ENCODE data around the gene ASL. TPM values are rescaled to one million over a fixed set of nuclear protein-coding genes. Genes with fewer than 3 reads are reported as not detected.

The ASL gene
- total and polyA plus RNA-seq, 10 of the 15 experiments (the other 5 are each of a cell fraction or from before 2014, with no cell fraction given): 0.66 to 36.7 (median 28.8) TPM

DNA sequence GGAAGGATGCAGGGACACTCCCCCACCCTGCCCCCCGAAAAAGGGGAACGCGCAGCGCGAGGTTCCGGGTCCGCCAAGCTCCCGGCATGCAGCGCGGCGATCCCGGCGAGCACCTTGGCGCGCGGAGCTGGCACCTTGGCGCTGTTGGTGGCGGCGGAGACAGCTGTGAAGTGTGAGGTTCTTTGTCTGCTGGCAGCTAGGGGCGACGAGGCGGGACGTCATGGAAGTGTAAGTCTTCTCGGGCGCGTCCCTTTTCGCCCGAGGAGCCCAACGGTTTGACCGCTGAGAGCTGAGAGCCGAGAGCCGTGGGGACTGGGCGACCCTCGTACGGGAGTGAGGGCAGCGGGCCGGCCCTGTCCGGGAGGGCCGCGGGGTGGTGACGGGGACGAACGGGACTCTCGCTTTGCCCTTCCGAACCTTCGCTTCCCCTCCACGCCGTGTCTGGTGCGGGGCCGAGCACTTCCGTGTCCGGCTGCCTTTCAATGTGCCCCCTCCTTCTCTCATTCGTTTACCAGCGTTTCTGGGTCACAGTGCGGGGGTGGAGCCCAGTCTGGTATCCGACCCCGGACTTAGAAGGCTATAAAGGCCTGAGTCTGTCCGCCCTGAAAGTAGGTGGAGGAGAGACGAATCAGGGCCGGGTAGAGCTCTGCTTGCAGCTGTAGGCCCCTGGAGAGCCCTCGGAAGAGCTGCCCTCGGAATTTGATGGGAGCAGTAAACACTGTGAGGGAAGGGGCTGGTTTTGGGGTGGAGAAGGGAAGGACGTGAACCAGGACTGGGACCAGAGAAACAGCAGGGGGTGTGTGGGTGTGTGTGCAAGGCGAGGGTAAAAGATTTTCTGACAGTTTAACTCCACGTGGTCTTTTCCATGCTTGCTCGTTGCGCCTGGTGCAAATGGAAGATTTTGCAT, 39.4 kb downstream of the ASL start, which contains the start of gene CRCP (continued):
- TF ChIP-seq WRNIP1 (IDR thresholded peaks at IDR 0.05; ENCODE audit: borderline replicate concordance, low read depth, low read length) (no peak), ZBED1 (IDR thresholded peaks at IDR 0.05; ENCODE audit: borderline replicate concordance) (no peak), MXI1 (IDR thresholded peaks at IDR 0.05; ENCODE audit: low read depth, low read length) (peak; percentile 88), TCF12 (IDR thresholded peaks at IDR 0.05; ENCODE audit: low read depth, low read length) (no peak), MTA3 (IDR thresholded peaks at IDR 0.05; ENCODE audit: borderline replicate concordance, low read length) (no peak), CBFB (IDR thresholded peaks at IDR 0.05; ENCODE audit: low read depth) (no peak; the same call in 1 of the 2 replicates), STAT1 (conservative IDR thresholded peaks at IDR 0.05) (no peak), POLR2A (IDR thresholded peaks at IDR 0.05; ENCODE audit: low read depth, low read length) (peak; percentile 94), CEBPB (IDR thresholded peaks at IDR 0.05; ENCODE audit: borderline replicate concordance in 1 of 2, low read depth in 2 of 2, low read length in 2 of 2) (no peak), SP1 (IDR thresholded peaks at IDR 0.05; ENCODE audit: low read depth, low read length) (no peak), SREBF2 (IDR thresholded peaks at IDR 0.05; ENCODE audit: low read length) (no peak), BCL11A (IDR thresholded peaks at IDR 0.05; ENCODE audit: low read depth, low read length) (no peak), EP300 (IDR thresholded peaks at IDR 0.05; ENCODE audit: borderline replicate concordance in 1 of 2, control insufficient read depth in 1 of 2, low read depth in 2 of 2, low read length in 2 of 2) (no peak)
- TF ChIP-seq, protein P1, sequence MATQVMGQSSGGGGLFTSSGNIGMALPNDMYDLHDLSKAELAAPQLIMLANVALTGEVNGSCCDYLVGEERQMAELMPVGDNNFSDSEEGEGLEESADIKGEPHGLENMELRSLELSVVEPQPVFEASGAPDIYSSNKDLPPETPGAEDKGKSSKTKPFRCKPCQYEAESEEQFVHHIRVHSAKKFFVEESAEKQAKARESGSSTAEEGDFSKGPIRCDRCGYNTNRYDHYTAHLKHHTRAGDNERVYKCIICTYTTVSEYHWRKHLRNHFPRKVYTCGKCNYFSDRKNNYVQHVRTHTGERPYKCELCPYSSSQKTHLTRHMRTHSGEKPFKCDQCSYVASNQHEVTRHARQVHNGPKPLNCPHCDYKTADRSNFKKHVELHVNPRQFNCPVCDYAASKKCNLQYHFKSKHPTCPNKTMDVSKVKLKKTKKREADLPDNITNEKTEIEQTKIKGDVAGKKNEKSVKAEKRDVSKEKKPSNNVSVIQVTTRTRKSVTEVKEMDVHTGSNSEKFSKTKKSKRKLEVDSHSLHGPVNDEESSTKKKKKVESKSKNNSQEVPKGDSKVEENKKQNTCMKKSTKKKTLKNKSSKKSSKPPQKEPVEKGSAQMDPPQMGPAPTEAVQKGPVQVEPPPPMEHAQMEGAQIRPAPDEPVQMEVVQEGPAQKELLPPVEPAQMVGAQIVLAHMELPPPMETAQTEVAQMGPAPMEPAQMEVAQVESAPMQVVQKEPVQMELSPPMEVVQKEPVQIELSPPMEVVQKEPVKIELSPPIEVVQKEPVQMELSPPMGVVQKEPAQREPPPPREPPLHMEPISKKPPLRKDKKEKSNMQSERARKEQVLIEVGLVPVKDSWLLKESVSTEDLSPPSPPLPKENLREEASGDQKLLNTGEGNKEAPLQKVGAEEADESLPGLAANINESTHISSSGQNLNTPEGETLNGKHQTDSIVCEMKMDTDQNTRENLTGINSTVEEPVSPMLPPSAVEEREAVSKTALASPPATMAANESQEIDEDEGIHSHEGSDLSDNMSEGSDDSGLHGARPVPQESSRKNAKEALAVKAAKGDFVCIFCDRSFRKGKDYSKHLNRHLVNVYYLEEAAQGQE (IDR thresholded peaks at IDR 0.05; ENCODE audit: low read depth, low read length): no peak
- TF ChIP-seq, protein P2, sequence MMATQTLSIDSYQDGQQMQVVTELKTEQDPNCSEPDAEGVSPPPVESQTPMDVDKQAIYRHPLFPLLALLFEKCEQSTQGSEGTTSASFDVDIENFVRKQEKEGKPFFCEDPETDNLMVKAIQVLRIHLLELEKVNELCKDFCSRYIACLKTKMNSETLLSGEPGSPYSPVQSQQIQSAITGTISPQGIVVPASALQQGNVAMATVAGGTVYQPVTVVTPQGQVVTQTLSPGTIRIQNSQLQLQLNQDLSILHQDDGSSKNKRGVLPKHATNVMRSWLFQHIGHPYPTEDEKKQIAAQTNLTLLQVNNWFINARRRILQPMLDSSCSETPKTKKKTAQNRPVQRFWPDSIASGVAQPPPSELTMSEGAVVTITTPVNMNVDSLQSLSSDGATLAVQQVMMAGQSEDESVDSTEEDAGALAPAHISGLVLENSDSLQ (IDR thresholded peaks at IDR 0.05): peak; percentile 68
- TF ChIP-seq, protein P3, sequence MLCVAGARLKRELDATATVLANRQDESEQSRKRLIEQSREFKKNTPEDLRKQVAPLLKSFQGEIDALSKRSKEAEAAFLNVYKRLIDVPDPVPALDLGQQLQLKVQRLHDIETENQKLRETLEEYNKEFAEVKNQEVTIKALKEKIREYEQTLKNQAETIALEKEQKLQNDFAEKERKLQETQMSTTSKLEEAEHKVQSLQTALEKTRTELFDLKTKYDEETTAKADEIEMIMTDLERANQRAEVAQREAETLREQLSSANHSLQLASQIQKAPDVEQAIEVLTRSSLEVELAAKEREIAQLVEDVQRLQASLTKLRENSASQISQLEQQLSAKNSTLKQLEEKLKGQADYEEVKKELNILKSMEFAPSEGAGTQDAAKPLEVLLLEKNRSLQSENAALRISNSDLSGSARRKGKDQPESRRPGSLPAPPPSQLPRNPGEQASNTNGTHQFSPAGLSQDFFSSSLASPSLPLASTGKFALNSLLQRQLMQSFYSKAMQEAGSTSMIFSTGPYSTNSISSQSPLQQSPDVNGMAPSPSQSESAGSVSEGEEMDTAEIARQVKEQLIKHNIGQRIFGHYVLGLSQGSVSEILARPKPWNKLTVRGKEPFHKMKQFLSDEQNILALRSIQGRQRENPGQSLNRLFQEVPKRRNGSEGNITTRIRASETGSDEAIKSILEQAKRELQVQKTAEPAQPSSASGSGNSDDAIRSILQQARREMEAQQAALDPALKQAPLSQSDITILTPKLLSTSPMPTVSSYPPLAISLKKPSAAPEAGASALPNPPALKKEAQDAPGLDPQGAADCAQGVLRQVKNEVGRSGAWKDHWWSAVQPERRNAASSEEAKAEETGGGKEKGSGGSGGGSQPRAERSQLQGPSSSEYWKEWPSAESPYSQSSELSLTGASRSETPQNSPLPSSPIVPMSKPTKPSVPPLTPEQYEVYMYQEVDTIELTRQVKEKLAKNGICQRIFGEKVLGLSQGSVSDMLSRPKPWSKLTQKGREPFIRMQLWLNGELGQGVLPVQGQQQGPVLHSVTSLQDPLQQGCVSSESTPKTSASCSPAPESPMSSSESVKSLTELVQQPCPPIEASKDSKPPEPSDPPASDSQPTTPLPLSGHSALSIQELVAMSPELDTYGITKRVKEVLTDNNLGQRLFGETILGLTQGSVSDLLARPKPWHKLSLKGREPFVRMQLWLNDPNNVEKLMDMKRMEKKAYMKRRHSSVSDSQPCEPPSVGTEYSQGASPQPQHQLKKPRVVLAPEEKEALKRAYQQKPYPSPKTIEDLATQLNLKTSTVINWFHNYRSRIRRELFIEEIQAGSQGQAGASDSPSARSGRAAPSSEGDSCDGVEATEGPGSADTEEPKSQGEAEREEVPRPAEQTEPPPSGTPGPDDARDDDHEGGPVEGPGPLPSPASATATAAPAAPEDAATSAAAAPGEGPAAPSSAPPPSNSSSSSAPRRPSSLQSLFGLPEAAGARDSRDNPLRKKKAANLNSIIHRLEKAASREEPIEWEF (IDR thresholded peaks at IDR 0.05; ENCODE audit: insufficient replicate concordance, low read depth, low read length): no peak
- TF ChIP-seq, protein P4, sequence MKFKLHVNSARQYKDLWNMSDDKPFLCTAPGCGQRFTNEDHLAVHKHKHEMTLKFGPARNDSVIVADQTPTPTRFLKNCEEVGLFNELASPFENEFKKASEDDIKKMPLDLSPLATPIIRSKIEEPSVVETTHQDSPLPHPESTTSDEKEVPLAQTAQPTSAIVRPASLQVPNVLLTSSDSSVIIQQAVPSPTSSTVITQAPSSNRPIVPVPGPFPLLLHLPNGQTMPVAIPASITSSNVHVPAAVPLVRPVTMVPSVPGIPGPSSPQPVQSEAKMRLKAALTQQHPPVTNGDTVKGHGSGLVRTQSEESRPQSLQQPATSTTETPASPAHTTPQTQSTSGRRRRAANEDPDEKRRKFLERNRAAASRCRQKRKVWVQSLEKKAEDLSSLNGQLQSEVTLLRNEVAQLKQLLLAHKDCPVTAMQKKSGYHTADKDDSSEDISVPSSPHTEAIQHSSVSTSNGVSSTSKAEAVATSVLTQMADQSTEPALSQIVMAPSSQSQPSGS (IDR thresholded peaks at IDR 0.05; ENCODE audit: low read length): no peak
- TF ChIP-seq, protein P5, sequence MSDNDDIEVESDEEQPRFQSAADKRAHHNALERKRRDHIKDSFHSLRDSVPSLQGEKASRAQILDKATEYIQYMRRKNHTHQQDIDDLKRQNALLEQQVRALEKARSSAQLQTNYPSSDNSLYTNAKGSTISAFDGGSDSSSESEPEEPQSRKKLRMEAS (IDR thresholded peaks at IDR 0.05; ENCODE audit: low read depth, low read length): peak; percentile 30; the same call in 1 of the 2 replicates

All from GM12878 (cell line).